HG03432 (cell line): ENCODE results near the gene MAML2.
"Not testable (repeated sequence)": the region's sequence is repeated elsewhere in the genome, so short reads cannot be mapped to it uniquely, and the experiment has no call there.

ENCODE experiments used
- ATAC-seq: cut with Tn5 transposase; IDR thresholded peaks from one replicate; pipeline ENCODE4 v1.9.1; 2021; ENCODE audit warnings: mild to moderate bottlenecking, moderate library complexity; ENCODE audit not compliant: unreplicated experiment

The MAML2 gene

DNA sequence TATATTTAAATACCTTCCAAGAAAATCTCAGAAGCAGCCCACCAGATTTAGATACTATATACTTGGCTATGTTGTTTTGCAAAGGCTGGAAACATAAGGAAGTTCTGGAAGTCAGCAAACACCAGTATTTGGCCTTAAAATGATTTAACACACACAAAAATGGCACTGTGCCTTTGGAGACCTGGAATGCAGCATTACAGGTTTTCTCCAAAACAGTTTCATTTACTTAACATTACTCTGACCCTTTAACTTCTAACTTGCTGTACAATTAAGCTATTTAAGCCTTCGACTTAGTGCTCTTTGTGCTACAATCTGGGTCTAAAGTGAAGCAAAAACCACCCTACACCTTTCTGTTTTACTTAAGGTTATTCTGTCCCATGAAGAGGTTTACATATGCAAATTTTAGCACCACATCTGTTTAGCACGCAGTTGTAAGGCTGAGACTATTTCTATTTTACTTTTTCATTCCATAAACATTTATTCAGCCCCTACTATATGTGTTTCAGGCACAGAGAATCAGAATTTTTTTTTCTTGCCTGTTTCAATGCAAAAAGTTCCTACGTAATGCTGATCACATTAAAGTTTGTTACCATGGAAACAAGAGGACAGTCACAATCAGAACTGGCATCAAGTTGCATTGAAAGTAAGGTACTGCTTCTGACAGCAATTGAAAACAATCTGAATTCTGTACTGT, 70.3 kb downstream of the MAML2 start:
- ATAC-seq, result peak; percentile 67

DNA sequence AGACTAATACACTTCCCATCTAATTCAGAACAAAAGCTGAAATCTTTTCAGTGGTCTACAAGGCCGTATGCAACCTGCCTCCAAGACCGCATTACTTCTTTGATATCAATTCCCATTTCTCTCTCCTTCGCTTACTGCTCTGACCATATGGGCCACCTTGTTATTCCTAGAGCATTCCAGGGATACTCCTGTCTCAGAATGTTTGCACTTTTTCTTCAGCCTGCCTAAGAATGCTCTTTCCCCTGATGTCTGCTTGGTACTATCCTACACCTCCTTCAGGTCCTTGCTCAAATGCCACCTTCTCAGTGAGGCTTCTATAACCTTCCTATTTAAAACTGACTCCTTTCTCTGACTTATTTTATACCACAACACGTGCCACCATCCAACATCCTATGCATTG, 71.2 kb downstream of the MAML2 start:
- no peak for ATAC-seq

GRCh38 chr11:96271352-96271751, 71.6 kb downstream of the MAML2 start:
- ATAC-seq, result not testable (repeated sequence)

- not testable (repeated sequence) for ATAC-seq
These were observed 74.5 kb downstream of the MAML2 start for GRCh38 chr11:96268527-96268926.

- ATAC-seq, result peak; percentile 97
These were observed 75.4 kb downstream of the MAML2 start for GRCh38 chr11:96267496-96268032.

DNA sequence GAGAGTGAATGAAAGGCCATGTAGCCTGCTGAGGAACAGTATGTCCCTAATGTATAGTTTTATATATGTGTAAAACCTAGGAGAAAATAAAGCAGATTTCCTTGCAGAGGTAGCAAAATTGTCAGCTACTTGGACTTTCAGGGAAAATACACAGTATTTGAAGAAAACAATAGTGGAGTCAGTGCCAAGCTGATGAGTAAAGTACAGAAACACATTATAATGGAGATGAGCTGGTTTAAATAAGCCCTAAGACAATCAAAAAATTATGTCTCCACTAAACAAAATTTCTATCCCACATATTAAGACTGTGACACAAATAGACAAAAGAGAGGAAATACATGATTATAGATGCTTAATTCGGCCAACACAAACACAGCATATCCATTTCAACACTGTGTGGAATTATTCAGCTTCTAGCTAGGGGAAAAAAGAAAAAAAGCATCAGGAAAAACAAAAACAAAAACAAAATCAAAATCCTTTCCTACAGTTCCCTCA, 75.9 kb downstream of the MAML2 start:
- peak; percentile 1 for ATAC-seq

DNA sequence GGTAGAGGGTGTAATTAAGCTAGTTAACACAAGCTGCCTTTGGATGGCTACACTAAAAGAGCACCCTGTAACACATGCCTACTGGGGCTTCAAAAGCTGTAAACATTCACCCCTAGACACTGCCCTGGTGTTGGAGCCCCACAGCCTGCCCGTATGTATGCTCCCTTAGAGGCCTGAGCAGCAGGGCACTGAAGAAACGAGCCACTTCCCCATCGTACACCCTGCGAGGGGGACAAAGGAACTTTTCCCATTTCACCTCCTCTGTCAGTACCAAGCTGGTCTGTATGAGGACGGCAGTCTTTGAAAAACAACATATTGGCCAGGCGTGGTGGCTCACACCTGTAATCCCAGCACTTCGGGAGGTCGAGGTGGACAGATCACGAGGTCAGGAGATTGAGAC, 77.0 kb downstream of the MAML2 start:
- no peak for ATAC-seq

- no peak for ATAC-seq
These were observed 77.7 kb downstream of the MAML2 start for GRCh38 chr11:96265220-96265737.

DNA sequence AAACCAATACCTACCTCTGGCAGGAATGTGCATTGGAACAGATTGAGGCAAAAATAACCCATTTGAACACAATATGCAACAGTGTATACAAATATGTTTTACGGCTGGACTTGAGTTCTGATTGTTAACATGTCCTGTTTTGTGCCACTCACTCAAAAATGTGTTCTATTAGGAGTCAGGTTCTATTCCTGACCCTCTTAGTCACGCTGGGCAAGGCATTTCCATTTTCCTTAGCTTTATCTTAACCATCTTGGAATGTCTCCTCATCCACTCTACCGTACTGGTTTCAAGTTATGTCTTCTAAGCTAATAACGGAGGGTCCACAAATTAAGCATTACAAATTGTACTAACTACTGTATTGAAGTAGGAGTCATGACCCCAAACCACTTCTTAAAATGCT, 78.6 kb downstream of the MAML2 start:
- no peak for ATAC-seq

DNA sequence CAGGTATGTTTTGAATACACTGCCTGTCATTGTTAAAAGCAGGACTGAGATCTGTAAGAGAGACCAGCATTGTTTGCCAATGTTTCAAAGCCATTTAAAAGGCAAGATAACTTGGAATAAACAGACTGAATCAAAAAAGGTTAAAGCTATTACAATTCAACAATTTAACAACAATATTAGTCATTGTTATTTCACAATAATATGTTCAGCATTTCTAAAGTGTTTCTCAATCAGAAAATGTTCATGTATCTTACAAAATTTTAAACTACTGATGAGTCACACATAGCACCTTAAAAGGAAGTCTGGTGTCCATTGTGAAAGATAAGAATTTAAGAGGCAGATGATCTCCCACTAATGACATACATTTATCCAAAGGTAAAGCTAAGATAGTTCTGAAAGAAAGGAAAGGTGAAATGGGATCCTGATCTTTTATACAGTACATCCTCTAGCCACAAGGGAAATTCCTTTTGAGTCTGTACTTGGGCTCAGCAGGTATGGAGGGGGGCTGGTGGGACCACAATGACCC, 79.7 kb downstream of the MAML2 start:
- no peak for ATAC-seq

- ATAC-seq, result no peak
These were observed 82.5 kb downstream of the MAML2 start for GRCh38 chr11:96260532-96260931.

DNA sequence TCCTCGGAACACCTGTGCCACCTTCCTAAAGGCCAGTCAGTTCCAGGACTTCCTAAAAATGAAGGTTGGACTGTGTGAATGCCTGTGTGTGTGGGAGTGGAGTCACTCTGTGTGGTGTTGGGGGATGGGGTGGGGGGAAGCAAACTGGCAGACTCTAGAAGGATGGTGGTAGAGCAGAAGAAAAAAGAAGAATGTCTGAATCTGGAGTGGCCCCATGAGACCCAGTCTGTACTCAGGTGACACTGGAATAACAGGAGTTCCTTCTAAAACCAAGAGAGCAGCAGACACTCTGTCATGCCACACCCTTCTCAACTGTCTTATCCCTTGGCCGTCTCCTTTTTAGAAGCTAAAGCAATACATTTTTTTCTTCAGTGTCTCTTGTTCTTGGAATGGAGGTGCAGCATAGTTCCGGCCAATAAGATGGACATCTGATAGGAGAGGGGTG, 82.9 kb downstream of the MAML2 start:
- ATAC-seq, result no peak

- ATAC-seq, result no peak
These were observed 83.7 kb downstream of the MAML2 start for GRCh38 chr11:96259134-96259830.

DNA sequence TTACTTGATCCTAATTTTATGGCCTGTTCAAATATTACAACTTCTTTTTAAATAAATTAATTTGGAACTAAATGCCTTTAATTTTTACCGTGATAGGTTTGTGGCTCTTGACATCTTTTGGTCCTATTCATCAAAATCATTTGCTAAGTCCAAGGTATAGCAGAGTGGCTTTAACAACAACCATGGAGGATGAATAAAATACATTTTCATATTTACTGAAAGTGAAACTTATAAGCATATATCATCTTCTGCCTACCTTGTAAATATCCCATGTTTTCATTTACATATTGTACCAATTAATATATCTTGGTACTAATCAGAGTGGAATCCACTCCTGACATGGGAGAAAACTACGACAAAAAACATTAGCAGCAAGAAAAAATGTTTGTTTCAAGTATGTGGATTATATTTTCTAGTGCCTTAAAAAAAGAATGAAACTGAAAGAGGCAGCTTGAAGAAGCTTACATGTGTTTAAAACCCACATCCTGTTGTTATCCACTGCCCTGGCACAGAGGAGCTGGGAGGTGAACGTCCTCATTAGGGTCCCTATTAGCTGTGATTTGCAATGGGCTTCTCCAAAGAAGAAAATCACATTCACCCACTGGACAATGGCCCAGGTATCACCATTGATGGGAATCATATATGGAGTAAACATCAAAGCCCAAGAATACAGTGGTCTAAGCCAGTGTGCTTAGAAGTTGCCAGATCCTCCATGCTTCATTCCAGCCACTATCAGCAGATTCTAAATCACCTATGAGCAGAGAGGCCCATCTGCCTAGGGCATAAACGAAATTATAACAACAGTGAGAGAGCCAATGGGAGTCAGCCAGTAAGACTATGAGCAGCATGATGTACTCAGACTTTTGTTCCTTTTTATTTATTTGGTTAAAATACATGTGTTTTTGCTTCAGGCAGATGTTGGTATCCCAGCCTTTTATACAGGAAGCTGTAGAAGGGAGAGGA, 84.7 kb downstream of the MAML2 start:
- ATAC-seq, result peak; percentile 83

DNA sequence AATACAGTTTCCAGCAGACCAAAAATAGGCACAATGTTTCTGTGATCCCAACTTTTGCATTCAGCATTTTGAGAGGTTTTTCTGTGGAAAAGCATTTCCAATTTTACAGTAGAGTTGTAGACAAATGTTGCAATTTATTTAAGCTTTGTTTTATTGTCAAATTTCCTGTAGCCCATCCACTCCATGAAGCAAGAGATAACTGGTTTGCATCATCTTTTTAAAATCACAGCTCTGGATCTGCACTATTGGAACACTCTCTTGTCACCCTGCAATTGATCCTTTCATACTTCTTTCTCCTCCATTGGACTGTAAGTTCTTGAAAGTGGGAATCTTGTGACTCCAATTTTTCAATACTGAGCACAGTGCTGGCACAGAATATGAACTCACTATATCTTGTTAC, 86.0 kb downstream of the MAML2 start:
- no peak for ATAC-seq

DNA sequence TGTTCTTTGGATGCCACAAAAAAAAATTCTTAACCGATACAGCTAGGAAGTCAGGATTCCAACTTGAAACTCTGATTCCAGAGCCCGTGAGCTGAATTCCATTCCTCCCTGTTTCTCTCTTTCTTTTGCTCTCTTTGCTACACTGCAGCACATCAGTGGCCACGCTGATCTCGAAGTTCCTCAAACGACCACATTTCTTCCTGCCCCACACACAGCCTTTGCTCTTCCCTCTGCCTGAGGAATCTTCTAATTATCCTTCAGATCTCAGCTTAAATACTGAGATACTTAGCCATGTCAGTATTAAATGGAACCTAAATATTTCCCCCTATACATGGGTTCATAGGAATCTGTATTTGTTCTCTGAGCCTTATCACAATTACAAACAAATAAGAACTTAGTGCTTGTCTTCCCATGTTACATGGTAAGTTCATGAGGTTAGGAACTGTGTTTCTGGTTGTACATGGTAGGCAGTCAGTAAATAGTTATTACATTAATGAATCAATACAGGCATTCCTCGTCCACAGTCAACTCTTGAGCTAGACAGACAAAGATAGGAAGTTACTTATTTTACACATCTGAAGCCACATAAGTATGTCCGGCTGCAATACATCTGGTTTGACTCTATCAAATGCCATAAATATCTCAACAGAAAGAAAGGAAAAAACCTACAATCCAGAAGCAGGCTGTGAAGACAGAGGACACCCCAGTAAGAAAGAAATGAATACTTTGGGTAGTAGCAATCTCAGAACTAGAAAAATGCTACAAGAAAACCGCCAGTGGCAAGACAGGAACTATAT, 86.6 kb downstream of the MAML2 start:
- ATAC-seq, result no peak

DNA sequence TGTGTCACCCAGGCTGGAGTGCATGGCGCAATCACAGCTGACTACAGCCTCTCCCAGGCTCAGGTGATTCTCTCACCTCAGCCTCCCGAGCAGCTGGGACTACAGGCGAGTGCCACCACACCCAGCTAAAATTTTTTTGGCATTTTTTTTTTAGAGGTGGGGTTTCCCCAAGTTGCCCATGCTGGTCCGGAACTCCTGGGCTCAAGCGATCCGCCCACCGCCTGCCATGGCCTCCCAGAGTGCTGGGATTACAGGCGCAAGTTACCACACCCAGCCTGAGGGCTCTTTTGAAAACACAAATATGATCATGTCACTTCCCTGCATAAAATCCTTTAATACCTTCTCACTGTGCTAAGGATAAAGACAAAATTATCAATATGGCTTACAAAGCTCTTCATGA, 88.1 kb downstream of the MAML2 start:
- no peak for ATAC-seq

DNA sequence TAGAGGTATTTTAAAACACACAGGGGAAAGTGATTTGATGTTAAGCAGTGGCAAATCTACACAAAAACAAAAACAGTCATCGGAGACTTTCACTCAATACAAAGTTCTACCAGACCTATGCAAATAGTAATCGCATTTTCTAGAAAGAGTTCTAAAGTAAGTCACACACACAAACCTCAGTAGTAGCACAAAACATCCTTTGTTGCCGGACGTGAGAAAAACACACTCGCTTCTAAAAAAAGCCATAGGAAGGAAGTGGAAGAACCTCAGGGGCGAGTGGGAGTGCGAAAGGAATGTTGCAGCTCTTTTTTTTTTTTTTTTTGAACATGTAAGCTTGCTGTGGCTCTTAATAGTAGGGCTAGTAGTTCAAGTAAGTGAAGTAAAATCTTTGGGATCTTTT, 88.9 kb downstream of the MAML2 start:
- peak; percentile 70 for ATAC-seq

DNA sequence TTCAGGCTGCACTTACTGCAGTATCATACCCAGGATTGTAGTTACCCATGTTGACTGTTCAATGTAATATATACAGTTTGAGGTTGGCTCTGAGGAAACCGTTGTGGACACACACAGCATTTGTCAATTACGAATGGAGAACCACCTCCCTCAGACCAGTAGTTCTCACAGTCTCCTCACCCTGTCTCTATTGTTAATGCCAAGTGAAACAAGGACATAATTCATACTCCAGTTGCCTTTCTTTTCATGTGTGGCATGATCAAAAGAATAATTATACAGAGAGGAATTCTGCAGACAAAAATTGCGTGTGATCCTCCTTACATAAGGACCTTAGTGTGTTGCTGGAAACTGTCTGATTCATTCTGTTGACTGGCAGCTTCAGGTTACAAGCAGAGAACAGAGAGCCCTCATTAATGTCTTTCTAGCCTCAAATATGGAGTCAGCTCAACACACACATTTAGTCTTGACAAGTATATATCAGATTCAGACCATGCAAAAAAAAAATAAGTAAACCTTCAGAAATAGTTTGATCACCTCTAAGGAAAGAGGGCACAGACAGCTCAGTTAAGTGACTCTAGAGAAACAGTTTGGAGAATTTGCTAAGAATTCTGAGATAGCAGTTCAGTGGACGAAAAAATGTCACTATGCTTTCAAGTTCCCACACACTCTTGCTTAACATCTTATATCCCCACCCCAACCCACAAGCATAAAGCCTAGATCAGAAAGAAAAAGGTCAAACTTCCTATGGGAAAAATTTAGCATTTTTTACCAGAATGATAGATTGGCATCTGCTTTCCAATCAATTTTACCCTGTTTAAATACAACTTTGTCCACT, 96.1 kb downstream of the MAML2 start:
- no peak for ATAC-seq
